Measurements from ENCODE around the gene DDX50. TPM values are rescaled to one million over a fixed set of nuclear protein-coding genes. Genes with fewer than 3 reads are reported as not detected.
A peak's percentile ranks its signal among the peaks of the same experiment; 100 is the strongest.
"Not testable (repeated sequence)": the region's sequence is repeated elsewhere in the genome, so short reads cannot be mapped to it uniquely, and the experiment has no call there.

Gene DDX50
- total RNA-seq, 3 donors from 2014 or later: 40.3 to 50.2 (median 43.9) TPM

- TF ChIP-seq POLR2A (IDR thresholded peaks at IDR 0.05) (no peak), POLR2AphosphoS5 (IDR thresholded peaks at IDR 0.05) (no peak), CTCF (IDR thresholded peaks at IDR 0.05) (no peak)
- no peaks in the 10 kb centered on the region for H3K4me1 ChIP-seq
- H3K27ac ChIP-seq: no peak overlapping the region
- no peaks in the 10 kb centered on the region for H3K27me3 ChIP-seq
- no peaks in the 10 kb centered on the region for H3K9me3 ChIP-seq
- no peak overlapping the region for H3K4me3 ChIP-seq
- H3K36me3 ChIP-seq: no peaks in the 10 kb centered on the region
- intact Hi-C loops (cut with DNase I; ENCODE audit: low total_unique reads): no loop called here
- DNase-seq (ENCODE audit: low spot score in 2 of 2): no peak
Observed at GRCh38 chr10:68934994-68935393, 33.9 kb downstream of the DDX50 start.

- no peaks in the 10 kb centered on the region for H3K27me3 ChIP-seq
- H3K27ac ChIP-seq: no peak overlapping the region
- intact Hi-C loops (cut with DNase I; ENCODE audit: low total_unique reads): no loop called here
- H3K4me3 ChIP-seq: no peak overlapping the region
- no peak for TF ChIP-seq CTCF (IDR thresholded peaks at IDR 0.05)
- TF ChIP-seq POLR2A (IDR thresholded peaks at IDR 0.05): no peak
- no peak for TF ChIP-seq POLR2AphosphoS5 (IDR thresholded peaks at IDR 0.05)
- H3K9me3 ChIP-seq: no peaks in the 10 kb centered on the region
- no peak for DNase-seq (ENCODE audit: low spot score in 2 of 2)
- H3K36me3 ChIP-seq: no peaks in the 10 kb centered on the region
- no peaks in the 10 kb centered on the region for H3K4me1 ChIP-seq
Observed at GRCh38 chr10:68938117-68938516, 37.0 kb downstream of the DDX50 start.

- intact Hi-C loops (cut with DNase I; ENCODE audit: low total_unique reads): no loop called here
- TF ChIP-seq POLR2AphosphoS5 (IDR thresholded peaks at IDR 0.05) (no peak), CTCF (IDR thresholded peaks at IDR 0.05) (no peak), POLR2A (IDR thresholded peaks at IDR 0.05) (no peak)
- DNase-seq (ENCODE audit: low spot score in 2 of 2): no peak
- Histone ChIP-seq H3K9me3 (no peaks in the 10 kb centered on the region), H3K4me3 (no peak overlapping the region), H3K27me3 (no peaks in the 10 kb centered on the region), H3K27ac (no peak overlapping the region), H3K36me3 (no peaks in the 10 kb centered on the region), H3K4me1 (no peaks in the 10 kb centered on the region)
Observed at GRCh38 chr10:68938884-68939283, 37.8 kb downstream of the DDX50 start.

- H3K4me3 ChIP-seq; H3K9me3 ChIP-seq; intact Hi-C loops (cut with DNase I; ENCODE audit: low total_unique reads); H3K4me1 ChIP-seq; H3K36me3 ChIP-seq; DNase-seq (ENCODE audit: low spot score in 2 of 2); H3K27me3 ChIP-seq; H3K27ac ChIP-seq: not testable (repeated sequence)
Observed at GRCh38 chr10:68940917-68941316, 39.8 kb downstream of the DDX50 start.

GRCh38 chr10:68950598-68950997 lies 49.5 kb downstream of the DDX50 start:
- H3K4me1 ChIP-seq: no peaks in the 10 kb centered on the region
- H3K9me3 ChIP-seq: no peaks in the 10 kb centered on the region
- H3K27ac ChIP-seq: no peak overlapping the region
- no peaks in the 10 kb centered on the region for H3K27me3 ChIP-seq
- H3K4me3 ChIP-seq: no peak overlapping the region
- no peak for TF ChIP-seq POLR2A (IDR thresholded peaks at IDR 0.05)
- TF ChIP-seq POLR2AphosphoS5 (IDR thresholded peaks at IDR 0.05): no peak
- TF ChIP-seq CTCF (IDR thresholded peaks at IDR 0.05): no peak
- DNase-seq (ENCODE audit: low spot score in 2 of 2): no peak
- intact Hi-C loops (cut with DNase I; ENCODE audit: low total_unique reads): no loop called here
- peaks cover 10% of the 10 kb centered on the region for H3K36me3 ChIP-seq

- no peaks in the 10 kb centered on the region for H3K4me1 ChIP-seq
- no peaks in the 10 kb centered on the region for H3K9me3 ChIP-seq
- no peak for TF ChIP-seq POLR2AphosphoS5 (IDR thresholded peaks at IDR 0.05)
- no peak for TF ChIP-seq POLR2A (IDR thresholded peaks at IDR 0.05)
- TF ChIP-seq CTCF (IDR thresholded peaks at IDR 0.05): no peak
- no peak for DNase-seq (ENCODE audit: low spot score in 2 of 2)
- H3K27ac ChIP-seq: peak overlapping the region in 1 of 2 donors; percentile 88
- intact Hi-C loops (cut with DNase I; ENCODE audit: low total_unique reads): no loop called here
- H3K27me3 ChIP-seq: no peaks in the 10 kb centered on the region
- H3K36me3 ChIP-seq: no peaks in the 10 kb centered on the region
- peak overlapping the region in 1 of 3 donors; percentile 90 for H3K4me3 ChIP-seq
Observed at GRCh38 chr10:68954904-68955303, 53.8 kb downstream of the DDX50 start.
